NCI-H1694 treated with DMSO at 0.1 percent for 48 hours (cell line): ENCODE results near the gene AKAP1.
A peak's percentile ranks its signal among the peaks of the same experiment; 100 is the strongest.

ENCODE experiments used
- DNase-seq: peaks from one replicate; lab custom pipeline; 2025; lab: John Stamatoyannopoulos, UW

Gene AKAP1

GRCh38 chr17:57106107-57106835 is 21.2 kb downstream of the AKAP1 start:
- peak; percentile 54 for DNase-seq

DNA sequence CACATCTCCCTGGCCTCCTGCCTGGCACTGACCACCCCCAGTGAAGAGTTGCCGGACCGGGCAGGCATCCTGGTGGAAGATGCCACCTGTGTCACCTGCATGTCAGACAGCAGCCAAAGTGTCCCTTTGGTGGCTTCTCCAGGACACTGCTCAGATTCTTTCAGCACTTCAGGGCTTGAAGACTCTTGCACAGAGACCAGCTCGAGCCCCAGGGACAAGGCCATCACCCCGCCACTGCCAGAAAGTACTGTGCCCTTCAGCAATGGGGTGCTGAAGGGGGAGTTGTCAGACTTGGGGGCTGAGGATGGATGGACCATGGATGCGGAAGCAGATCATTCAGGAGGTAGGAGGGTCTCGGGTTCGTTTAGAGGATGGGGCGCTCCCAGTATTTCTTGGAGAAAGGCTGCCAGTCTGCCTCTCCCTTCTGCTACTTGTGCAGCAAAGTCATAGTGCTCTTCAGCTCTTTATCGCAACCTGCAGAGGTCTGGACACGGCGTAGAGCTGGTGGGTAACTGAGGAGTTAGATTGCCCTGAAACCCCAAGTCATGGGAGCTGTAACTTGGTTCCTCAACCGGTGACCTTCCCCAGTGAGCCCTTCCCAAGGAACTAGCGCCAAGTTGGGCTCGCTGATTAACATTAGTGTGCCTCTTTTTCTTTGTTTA is 21.9 kb downstream of the AKAP1 start:
- DNase-seq, result no peak

DNA sequence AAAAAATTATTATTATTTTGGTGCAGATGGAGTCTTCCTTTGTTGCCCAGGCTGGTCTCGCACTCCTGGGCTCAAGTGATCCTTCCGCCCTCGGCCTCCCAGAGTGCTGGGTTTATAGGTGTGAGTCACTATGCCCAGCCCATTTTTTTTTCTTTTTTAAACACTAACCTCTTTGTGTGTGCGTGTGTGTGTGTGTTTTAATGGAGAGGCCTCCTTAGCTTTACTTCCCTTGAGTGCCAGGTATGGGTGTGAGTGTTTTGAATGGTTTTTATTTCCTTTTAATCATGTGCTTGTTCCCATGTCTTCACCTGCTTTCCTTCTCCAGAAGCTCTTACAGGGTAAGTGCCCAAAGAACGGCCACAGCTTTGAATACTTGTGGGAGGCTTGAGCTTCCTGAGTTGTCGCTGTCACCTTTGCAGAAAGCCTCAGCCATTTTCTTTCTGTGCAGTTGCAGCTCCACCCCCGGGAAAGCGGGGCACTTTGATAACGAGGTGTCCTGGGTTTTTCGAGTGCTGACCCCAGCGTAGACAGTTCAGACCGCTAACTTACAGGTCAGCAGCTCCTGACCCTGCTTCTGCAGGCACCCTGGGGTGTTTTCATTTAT is 22.6 kb downstream of the AKAP1 start:
- DNase-seq, result no peak

- no peak for DNase-seq
Measured at GRCh38 chr17:57108671-57109392, 23.8 kb downstream of the AKAP1 start.

DNA sequence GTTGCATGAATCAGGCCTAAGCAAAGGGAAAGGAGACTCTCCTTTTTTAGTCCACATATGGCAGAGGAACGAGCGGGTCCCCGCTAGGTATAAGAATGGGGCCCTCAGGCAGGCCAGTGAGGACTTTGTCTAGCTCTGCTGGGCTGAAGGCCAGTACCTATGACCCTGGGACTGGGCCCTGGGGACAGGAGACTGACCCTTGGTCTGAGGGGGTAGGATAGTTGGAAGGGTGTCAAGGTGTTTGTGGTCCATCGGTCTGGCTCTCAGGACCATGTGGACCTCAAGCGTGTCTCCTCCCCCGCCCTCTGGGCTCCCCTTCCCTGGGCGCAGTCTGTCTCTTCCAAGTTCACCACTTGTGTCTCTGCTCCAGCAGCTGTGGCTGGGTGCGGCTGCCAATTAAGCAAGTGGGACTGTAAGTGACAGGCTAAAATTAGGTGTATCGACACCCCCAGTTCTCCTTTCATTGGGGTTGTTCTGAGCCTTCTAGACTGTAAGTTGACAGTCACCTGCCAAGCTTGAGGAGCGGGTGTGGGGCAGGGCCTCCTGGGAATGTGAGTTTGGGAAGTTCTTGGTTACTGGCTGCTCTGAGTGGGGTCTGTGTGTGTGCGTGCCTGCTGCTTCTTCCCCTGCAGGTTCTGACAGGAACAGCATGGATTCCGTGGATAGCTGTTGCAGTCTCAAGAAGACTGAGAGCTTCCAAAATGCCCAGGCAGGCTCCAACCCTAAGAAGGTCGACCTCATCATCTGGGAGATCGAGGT is 24.5 kb downstream of the AKAP1 start:
- peak; percentile 45 for DNase-seq

- DNase-seq, result no peak
Measured at GRCh38 chr17:57110152-57110542, 25.1 kb downstream of the AKAP1 start.

GRCh38 chr17:57110579-57111325 is 25.7 kb downstream of the AKAP1 start:
- no peak for DNase-seq

DNA sequence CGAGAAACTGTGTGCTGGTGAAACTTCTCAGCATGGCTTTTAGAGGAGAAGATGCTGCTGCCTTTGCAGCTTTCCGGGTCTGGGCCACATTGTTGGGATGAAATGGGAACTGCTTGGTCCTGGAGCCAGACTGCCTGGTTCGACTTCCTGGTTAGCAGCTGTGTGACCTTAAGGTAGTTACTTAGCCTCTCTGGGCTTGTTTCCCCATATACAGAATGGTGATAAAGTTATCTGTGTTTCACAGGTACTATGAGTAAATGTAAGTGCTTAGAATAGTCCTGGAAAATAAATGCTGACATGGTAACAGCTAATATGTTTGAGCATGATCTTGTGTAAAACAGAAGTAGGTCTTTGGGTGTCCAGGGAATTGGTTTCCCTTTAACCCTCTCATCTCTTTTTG is 26.3 kb downstream of the AKAP1 start:
- DNase-seq, result no peak

DNA sequence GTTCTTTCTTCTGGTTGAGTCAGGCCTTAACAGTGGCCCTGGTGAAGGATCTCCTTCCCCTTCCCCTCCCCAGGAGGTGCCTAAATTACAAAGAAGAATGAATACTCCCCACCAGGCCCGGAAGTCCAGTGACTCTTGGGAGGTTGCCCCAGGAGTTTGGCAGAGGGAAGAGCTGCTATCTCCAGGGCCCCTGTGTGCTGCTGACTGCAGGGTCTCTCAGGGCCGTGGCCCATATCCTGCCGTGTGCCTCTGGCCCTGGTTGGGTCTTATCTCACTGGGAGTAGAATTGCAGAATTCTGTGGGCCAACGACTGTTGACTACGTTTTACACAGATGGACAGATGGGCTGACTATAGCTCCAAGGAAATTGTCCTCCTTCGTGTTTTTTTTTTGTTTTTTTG is 28.0 kb downstream of the AKAP1 start:
- DNase-seq, result no peak

- DNase-seq, result no peak
Measured at GRCh38 chr17:57113656-57114055, 28.6 kb downstream of the AKAP1 start.

- peak; percentile 28 for DNase-seq
Measured at GRCh38 chr17:57114085-57114673, 29.1 kb downstream of the AKAP1 start.

DNA sequence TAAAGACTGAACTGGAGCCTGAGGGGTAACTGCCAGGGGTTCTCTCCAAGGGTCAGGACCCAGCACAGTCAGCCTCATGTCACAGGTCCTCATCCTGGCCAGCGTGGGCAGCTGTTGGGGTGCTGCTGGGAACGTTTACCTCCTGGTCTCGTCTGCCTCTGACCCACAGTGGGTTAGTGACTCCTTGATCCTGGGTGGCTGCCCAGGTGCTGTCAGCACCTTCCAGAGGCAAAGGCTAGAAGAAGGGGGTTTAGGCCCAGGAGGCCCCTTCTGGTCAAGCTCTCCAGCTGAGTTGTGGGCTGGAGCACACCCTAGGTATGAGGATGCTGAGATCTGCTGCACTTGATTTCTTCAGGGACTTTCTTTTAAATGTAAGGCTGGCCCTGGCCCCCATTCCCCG is 30.3 kb downstream of the AKAP1 start:
- no peak for DNase-seq

- DNase-seq, result no peak
Measured at GRCh38 chr17:57115916-57116315, 30.9 kb downstream of the AKAP1 start.

DNA sequence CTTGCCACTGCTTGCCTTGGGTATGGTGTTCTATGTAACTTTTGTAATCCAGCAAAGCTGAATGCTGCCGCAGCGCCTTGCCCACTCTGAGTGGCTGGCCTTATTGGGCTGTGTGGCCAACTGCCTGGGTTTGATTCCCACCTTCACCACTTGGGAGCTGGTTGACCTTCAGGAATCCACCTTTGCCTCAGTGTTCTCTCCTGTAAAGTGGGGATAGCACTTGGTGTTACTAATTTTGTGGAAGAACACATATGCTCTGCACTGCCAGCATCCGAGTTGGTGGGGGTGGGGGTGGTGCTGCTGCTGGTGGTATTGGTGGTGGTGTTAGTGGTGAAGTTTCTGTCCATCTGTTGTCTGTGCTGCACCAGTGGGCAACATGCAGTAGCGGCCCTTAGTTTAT is 32.8 kb downstream of the AKAP1 start:
- DNase-seq, result no peak

GRCh38 chr17:57120814-57121213 is 35.8 kb downstream of the AKAP1 start:
- DNase-seq, result no peak

- peak; percentile 21 for DNase-seq
Measured at GRCh38 chr17:57121308-57122042, 36.4 kb downstream of the AKAP1 start.

- DNase-seq, result no peak
Measured at GRCh38 chr17:57124053-57124452, 39.0 kb downstream of the AKAP1 start.

- DNase-seq, result no peak
Measured at GRCh38 chr17:57125406-57125805, 40.4 kb downstream of the AKAP1 start.

DNA sequence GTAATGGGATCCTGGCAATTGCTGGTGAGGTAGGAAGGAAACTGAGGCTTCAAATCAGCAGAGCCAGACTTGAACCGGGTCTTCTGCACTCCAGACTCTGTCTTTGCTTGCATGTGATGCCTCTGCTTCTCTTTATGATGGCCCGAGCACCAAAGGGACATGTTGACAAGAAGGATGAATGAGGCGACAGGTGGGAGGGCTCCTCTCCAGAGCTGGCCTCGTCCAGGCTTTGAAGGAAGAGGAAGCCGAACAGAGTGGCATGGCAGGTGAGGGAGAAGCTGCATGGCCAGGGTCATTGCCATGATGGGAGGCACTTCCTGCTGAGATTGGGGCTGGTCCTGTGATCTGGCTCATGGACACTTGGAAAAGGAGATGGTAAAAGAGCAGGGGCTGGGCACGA is 40.8 kb downstream of the AKAP1 start:
- no peak for DNase-seq
